ENCODE measurements around the gene NPHP4. TPM values are rescaled to one million over a fixed set of nuclear protein-coding genes. Genes with fewer than 3 reads are reported as not detected.

Gene NPHP4
- total RNA-seq, 4 donors from 2014 or later, result 1.1 to 10.4 (median 1.8) TPM

- intact Hi-C loops (cut with DNase I; ENCODE audit: low total_unique reads), result no loop called here
- in situ Hi-C loops (cut with MboI; ENCODE audit: low sequenced_read_pairs in 4 of 4), result loop anchor here in 1 of 4 donors (25.0 kb wide), 1 partner anchor 447 kb away; no protein-coding TSS in a partner anchor
- no peaks in the 10 kb centered on the region for H3K36me3 ChIP-seq
Observed at GRCh38 chr1:5959667-5960230, 32.5 kb downstream of the NPHP4 start.

GRCh38 chr1:5959087-5959486 lies 33.1 kb downstream of the NPHP4 start:
- Histone ChIP-seq H3K4me1 (no peaks in the 10 kb centered on the region), H3K27ac (no peak overlapping the region), H3K9me3 (no peaks in the 10 kb centered on the region), H3K4me3 (no peak overlapping the region), H3K36me3 (no peaks in the 10 kb centered on the region), H3K27me3 (no peaks in the 10 kb centered on the region)
- no peak for ATAC-seq
- no peak for DNase-seq
- TF ChIP-seq POLR2A (IDR thresholded peaks at IDR 0.05), result no peak
- TF ChIP-seq, protein P1, sequence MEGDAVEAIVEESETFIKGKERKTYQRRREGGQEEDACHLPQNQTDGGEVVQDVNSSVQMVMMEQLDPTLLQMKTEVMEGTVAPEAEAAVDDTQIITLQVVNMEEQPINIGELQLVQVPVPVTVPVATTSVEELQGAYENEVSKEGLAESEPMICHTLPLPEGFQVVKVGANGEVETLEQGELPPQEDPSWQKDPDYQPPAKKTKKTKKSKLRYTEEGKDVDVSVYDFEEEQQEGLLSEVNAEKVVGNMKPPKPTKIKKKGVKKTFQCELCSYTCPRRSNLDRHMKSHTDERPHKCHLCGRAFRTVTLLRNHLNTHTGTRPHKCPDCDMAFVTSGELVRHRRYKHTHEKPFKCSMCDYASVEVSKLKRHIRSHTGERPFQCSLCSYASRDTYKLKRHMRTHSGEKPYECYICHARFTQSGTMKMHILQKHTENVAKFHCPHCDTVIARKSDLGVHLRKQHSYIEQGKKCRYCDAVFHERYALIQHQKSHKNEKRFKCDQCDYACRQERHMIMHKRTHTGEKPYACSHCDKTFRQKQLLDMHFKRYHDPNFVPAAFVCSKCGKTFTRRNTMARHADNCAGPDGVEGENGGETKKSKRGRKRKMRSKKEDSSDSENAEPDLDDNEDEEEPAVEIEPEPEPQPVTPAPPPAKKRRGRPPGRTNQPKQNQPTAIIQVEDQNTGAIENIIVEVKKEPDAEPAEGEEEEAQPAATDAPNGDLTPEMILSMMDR (IDR thresholded peaks at IDR 0.05 in 4 of 5, conservative IDR thresholded peaks at IDR 0.05 in 1 of 5), result no peak
- intact Hi-C loops (cut with DNase I; ENCODE audit: low total_unique reads), result no loop called here
- in situ Hi-C loops (cut with MboI; ENCODE audit: low sequenced_read_pairs in 4 of 4), result loop anchor here in 1 of 4 donors (25.0 kb wide), 1 partner anchor 447 kb away; no protein-coding TSS in a partner anchor

More at GRCh38 chr1:5959667-5960230, 32.5 kb downstream of the NPHP4 start:
- Histone ChIP-seq H3K4me1 (no peaks in the 10 kb centered on the region), H3K4me3 (no peak overlapping the region), H3K9me3 (no peaks in the 10 kb centered on the region), H3K27ac (no peak overlapping the region), H3K27me3 (no peaks in the 10 kb centered on the region)
- DNase-seq (no peak), ATAC-seq (no peak)
- TF ChIP-seq, protein P1 (IDR thresholded peaks at IDR 0.05 in 4 of 5, conservative IDR thresholded peaks at IDR 0.05 in 1 of 5), result no peak
- TF ChIP-seq POLR2A (IDR thresholded peaks at IDR 0.05), result no peak

DNA sequence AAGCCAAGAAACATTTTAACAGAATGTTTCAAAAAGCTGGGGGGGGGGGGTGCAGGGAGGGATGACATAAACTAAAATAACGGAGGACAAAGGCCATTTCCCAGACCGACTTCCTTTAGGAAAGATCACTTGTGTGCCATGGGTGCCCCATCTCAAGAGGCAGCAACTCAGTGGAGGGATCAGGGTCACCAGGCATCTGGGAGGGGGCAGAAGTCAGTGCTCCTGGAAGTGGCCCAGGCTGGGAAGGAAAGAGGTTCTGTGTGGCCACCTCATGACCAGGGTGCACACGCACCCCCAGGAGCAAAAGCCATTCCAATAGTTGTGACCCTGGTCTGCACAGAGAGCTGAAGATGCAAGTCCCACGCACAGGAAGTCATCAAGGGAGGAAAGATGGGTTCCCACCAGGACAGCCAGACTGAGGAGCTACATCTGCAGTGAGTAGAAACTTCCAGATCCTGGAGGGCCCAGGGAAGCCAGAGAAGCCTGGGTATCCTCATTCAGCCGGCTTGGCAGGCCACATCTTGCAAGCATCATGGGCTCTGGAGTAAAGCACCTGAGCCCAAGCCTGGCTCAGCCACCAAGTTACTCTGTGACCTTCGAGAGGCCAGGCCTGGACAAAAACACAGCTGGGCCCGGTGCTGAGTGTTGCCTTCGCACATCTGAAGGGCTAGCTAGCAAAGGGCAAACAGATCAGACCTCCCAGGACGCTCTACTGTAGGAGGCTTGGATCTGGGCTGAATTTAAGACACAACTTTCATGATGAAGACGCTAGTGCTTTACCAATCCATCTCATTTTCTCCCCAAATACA lies 36.0 kb downstream of the NPHP4 start:
- ATAC-seq (no peak), DNase-seq (no peak)
- Histone ChIP-seq H3K9me3 (no peaks in the 10 kb centered on the region), H3K27ac (no peak overlapping the region), H3K27me3 (no peaks in the 10 kb centered on the region), H3K4me3 (no peak overlapping the region), H3K36me3 (no peaks in the 10 kb centered on the region), H3K4me1 (no peaks in the 10 kb centered on the region)
- in situ Hi-C loops (cut with MboI; ENCODE audit: low sequenced_read_pairs in 4 of 4) (loop anchor here in 1 of 4 donors (25.0 kb wide), 1 partner anchor 444 kb away; no protein-coding TSS in a partner anchor), intact Hi-C loops (cut with DNase I; ENCODE audit: low total_unique reads) (no loop called here)
- TF ChIP-seq, protein P1 (IDR thresholded peaks at IDR 0.05 in 4 of 5, conservative IDR thresholded peaks at IDR 0.05 in 1 of 5), result no peak
- no peak for TF ChIP-seq POLR2A (IDR thresholded peaks at IDR 0.05)

DNA sequence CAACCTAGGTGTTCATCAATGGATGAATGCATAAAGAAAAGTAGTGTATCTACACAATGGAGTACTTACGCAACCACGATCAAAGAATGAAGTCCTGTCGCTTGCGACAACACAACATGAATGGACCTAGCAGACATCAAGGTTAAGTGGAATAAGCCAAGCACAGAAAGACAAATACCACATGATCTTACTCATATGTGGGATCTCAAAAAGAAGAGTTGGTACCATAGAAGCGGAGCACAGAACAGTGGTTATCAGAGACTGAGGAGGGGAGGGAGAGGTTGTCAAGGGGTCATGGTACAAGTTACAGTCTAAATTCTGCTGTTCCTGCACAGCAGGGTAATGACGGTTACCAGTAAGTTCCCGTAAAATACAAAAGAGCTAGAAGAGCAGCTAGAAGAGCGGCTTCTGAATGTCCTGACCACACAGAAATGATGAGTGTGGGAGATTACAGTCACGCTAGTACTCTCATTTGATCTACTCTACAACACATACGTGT lies 36.7 kb downstream of the NPHP4 start:
- Histone ChIP-seq H3K4me3 (no peak overlapping the region), H3K36me3 (no peaks in the 10 kb centered on the region), H3K4me1 (no peaks in the 10 kb centered on the region), H3K27ac (no peak overlapping the region), H3K9me3 (no peaks in the 10 kb centered on the region), H3K27me3 (no peaks in the 10 kb centered on the region)
- ATAC-seq (no peak), DNase-seq (no peak)
- in situ Hi-C loops (cut with MboI; ENCODE audit: low sequenced_read_pairs in 4 of 4) (loop anchor here in 1 of 4 donors (25.0 kb wide), 1 partner anchor 443 kb away; no protein-coding TSS in a partner anchor), intact Hi-C loops (cut with DNase I; ENCODE audit: low total_unique reads) (no loop called here)
- no peak for TF ChIP-seq POLR2A (IDR thresholded peaks at IDR 0.05)
- TF ChIP-seq, protein P1 (IDR thresholded peaks at IDR 0.05 in 4 of 5, conservative IDR thresholded peaks at IDR 0.05 in 1 of 5), result no peak
